Islet of Langerhans (tissue), 1 donor: Measurements from ENCODE around the gene CNOT1.

ENCODE experiments used
- FAIRE-seq: peaks from one replicate; lab custom pipeline; 2011; peaks lifted over from hg19 to GRCh38; lab: Jason Lieb, UNC

Gene CNOT1

DNA sequence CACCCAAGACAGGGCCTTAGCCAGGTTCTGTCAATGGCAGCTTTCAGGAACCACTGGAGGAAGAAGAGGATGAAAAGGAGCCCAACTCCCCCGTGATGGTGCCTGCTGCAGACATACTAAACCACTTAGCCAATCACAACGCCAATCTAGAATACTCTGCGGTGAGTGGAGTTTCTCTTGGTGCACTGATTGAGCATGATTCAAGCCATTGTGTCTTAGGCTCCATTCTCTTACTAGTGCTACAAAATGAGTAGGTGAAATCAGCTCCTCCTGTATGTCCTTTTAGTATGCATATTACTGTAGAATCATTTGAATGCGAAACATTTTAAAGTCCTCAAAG, 112.9 kb downstream of the CNOT1 start:
- no peak for FAIRE-seq

GRCh38 chr16:58515871-58516767, 113.5 kb downstream of the CNOT1 start:
- FAIRE-seq: no peak

- FAIRE-seq: no peak
Observed at GRCh38 chr16:58515125-58515870, 114.3 kb downstream of the CNOT1 start, which contains the start of gene SETD6. Gene SETD6 (plus strand): TSS chr16:58515517. CDS start chr16:58515538, 21 bp downstream.

GRCh38 chr16:58513874-58514273, 115.8 kb downstream of the CNOT1 start:
- no peak for FAIRE-seq

- no peak for FAIRE-seq
Observed at GRCh38 chr16:58511933-58512815, 117.5 kb downstream of the CNOT1 start.

DNA sequence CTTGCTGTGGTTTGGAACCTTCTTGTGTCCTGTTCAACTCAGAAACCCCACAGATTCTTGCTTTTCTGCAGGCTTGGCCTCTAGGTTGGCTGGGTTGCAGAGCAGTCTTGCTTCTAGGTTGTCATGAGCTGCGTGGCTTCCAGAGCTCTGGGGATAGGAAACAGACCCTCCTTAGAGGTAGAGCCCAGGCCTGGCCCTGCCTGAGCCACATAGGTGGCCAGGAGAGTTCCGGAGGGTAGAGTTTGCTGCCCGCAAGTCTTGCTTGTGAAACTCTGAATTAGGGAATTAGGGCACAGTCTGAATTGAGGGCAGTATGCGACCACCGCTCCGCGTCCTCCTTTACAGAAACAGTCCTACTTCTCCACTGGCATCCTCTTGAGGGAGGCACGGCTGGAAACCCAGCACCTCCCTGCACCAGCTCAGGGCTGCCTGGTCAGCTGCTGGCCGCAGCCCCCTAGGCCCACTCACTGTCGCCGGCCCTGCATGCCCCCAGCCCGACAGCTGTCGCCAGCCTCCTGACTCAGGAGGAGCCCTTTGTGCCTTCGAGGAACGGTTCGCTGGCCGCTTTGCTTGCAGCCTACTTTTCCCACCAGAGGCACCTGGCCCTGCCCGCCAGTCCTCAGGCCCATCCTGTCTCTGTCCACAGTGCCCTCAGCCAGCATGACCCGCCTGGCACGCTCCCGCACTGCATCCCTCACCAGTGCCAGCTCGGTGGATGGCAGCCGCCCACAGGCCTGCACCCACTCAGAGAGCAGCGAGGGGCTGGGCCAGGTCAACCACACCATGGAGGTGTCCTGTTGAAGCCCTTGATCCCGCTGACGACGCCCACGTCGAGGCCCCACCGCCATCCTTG, 118.6 kb downstream of the CNOT1 start:
- FAIRE-seq: no peak

DNA sequence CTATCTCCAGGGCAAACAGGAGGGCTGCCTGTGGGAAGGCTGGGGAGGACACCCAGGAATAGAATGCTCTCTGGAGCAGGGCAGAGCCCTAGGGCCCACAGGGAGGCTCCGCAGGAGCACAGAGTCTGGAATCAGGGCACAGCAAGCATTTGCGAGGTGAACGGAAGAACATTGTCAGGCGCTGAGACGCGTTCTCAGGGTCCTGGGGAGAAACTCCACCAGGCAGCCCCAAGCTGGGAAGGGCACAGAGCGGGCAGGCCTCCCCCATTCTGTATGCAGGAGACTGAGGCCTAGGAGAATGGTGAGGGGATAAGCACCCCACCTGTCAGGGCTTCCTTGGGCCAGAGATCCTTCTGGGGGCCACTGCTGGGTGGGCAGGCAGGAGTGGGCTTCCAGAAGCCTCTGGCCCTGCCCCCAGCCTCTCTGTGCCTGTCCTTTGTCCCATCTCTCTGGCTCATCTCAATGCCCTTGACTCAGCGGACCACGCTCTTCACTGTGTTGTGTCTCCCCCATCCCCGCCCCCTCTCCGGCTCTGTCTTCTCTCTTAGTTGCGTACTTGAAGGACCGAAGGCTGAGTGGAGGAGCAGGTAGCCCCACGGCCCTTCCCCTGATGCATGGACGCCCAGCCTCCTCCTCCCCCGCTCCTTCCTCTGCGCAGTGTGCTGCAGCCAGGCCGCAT, 119.4 kb downstream of the CNOT1 start:
- no peak for FAIRE-seq

GRCh38 chr16:58509256-58510096, 120.2 kb downstream of the CNOT1 start:
- no peak for FAIRE-seq

- no peak for FAIRE-seq
Observed at GRCh38 chr16:58508671-58509251, 120.9 kb downstream of the CNOT1 start.

DNA sequence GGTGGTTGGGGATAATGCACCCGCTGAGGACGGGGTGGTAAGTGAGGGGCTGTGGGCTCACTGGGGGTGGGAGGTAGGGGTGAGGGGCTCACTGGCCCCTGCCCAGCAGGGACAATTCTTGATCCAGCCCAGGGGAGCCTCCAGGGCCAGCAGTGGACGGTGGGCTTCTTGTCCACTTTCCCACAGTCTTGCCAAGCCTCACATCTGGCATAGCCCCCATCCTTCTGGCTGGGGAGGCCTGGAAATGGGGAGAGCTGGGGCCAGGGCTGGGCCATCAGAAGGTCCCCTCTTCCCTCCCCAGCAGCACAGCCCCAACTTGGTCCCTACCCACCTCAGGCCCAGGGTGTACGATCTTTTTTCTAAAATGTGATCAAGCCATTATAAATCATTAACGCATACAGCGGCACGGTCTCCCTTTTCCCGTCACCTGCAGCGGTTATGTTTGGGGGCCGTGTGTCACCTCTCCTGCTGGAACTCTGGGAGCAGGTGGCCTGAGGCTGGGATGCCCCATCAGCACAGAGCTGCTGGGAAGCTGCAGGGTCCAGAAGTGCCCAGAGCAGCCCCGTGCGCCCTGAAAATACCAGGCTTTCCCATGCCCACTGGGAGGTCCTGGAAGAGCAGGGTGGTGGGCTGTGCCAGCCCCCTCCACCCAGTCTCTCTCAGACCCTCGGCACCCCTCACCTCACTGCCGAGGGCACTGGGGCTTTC, 121.5 kb downstream of the CNOT1 start:
- FAIRE-seq: no peak

DNA sequence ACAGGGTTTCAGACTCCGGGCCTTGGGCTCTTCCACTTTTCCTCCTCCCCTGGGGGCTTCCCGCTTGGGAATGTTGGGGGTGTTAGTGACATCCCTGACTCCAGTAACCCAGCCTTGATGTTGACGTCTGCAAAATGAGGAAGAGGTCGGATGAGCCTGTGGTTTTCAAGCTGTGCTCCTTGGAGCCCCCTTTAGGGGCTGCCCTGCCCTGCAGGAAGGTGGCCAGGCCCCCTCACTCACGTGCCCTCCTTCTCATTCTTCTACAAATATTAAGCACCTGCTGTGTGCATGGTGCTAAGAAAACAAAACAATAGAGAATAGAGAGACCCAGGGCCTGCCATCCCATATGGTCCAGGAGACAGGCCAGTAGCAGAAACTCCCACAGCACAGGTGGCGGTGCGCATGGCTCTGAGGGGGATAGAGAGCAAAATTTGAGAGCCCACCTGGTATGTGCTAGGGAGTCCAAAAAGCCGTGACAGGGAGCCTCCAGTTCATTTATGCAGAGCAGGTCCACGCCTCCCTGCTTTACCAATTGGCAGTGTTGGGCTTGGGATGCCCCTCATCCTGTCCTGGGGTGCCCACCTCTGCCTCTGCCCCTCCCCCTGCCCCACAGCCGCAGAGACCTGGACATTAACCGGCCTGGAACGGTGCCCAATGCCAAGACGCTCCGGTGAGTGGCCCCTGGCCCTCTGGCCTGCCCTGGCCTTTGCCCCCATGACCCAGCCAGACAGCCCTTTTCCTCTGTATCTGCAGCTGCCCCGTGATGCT, 122.2 kb downstream of the CNOT1 start:
- FAIRE-seq: no peak

- no peak for FAIRE-seq
Observed at GRCh38 chr16:58506241-58507194, 123.1 kb downstream of the CNOT1 start.

DNA sequence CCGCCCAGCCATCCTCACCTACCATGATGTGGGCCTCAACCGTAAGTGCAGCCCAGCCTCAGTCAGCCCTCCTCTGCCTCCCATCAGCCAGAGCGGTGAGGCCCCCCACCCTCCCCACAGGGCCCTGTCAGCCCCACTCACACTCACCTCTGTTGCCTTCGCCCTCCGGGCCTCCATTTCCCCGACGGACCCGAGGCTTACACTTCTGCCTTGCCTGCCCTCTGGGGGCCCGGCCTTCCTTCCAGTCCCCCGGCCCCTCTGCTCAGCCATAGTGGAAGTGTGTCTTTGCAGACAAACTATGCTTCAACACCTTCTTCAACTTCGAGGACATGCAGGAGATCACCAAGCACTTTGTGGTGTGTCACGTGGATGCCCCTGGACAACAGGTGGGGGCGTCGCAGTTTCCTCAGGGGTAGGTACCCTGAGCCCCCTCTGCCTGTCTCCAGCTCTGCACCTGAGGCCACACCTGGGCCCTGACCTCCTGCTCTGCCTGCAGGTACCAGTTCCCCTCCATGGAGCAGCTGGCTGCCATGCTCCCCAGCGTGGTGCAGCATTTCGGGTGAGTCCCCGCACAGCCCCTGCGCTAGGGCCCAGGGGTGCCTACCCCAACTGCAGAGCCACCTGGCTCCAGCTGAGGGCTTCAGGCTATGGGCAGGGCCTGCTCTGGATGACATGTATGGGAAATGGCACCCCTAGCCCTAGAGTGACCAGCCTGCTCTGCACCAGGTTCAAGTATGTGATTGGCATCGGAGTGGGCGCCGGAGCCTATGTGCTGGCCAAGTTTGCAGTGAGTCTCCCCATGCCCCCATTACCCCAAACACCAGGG, 125.5 kb downstream of the CNOT1 start:
- no peak for FAIRE-seq

DNA sequence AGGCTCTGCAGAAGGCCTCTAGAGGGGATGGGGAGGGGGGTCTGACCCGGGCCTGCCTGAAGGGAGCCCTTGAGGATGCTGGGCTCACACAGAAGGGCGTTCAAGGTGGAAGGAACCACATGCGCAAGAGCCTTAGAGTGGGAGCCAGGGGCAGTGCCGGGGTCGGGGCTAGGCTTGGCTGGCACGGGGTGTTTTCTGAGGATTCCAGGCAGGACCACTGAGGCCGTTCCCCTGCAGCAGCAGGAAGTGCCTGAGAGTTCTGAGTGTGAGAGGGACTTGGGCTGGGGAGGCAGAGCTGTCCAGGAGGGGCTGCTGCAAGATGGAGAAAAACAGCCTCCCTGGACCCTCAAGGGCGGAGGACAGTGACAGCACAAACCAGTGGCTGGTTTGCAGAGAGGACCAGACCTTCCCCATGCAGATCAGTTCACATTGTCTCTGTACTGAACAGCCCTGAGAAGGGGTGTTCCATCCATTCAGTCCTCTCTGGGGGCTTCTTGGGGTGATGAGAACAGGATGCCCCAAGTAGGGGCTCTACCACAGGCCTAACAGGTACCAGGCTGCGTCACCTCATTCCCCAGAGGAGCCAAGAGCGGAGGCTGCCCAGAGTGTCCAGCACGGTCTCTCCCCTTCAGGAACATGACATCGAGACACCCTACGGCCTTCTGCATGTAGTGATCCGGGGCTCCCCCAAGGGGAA, 126.3 kb downstream of the CNOT1 start:
- FAIRE-seq: no peak

DNA sequence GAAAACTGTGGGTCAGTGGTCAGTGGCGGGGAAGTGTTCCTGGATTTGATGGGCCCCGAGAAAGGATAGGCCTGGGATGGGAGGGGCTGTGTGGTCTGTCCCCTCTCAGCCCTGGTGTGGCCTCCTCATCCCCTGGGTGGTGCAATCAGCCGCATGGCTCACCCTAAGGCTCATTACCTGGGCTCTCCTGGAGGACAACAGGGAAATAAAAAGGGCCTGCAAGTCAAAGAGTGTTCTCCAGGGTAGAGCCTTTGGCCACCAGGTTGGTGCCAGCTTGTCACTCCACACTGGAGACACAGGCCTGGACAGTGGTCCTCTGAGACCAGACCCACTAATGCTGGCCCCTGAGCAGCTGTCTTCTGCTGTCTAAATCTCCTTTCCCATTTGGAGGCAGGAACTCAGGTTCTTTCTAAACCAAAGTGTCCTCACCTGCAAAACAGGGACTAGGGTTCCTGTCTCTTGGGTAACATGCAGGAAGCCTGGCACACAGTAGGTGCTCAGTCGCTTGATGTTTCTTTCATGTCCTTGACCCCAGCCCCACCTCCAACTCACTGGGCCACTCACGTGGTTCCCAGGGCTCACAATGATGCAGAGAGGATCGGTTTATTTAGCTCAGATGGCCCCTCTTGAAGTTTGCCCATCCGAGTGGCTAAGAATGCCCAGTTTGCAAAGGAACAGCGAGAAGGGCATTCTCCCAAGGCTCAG, 127.3 kb downstream of the CNOT1 start:
- FAIRE-seq: no peak
